Skeletal muscle cell (primary cell): ENCODE results near the gene LDB3.

Experiments used
- DNase-seq: peaks from one replicate; pipeline ENCODE4 v3.0.0-alpha.2; 2010; ENCODE audit warnings: low read depth
- H3K4me3 ChIP-seq: 2 replicates; pipeline ENCODE4 v1.5.1; 2011; ENCODE audit warnings: low read depth, mild to moderate bottlenecking, control low read depth, low read length, moderate library complexity

Gene LDB3

GRCh38 chr10:86663046-86663345 is 5.3 kb upstream of the LDB3 start:
- H3K4me3 ChIP-seq: no peak overlapping the region
- no peak for DNase-seq

DNA sequence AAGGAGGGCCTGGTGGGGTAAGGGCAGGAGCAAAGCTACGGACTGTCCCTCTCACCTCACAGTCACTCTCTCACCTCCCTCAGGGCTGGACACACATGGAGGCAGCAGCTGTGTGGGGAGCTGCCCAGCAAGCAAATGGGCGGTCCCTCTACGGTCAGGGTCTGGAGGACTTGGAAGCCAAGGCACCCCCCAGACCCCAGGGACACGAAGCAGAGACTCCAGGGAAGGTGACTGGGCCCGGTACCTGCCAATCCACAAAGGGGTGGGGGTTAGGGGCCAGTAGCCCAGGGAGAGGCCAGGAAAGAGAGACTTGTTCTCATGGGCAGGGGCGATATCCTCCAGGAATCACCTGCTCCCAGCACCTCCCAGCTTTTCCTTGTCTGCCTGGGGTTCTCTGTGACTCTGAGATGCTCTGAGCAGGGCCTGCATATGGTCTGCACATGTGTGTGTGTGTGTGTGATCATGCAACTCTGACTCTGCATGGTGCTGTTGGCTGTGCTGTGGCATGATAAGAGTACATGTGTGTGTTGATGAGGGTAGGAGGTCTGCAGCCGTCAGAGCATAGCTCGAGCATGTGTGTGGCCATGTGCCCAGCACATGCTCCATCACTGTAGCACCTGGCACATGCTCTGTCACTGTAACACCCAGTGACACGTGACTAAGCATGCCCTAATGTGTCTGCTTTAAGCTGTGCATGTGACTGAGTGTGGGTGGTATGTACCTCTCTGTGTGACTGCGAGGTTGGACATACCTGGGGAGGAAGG is 4.6 kb upstream of the LDB3 start:
- no peak overlapping the region for H3K4me3 ChIP-seq
- DNase-seq: no peak

- no peak for DNase-seq
- H3K4me3 ChIP-seq: no peak overlapping the region
Observed at GRCh38 chr10:86664341-86665217, 3.7 kb upstream of the LDB3 start.

GRCh38 chr10:86665218-86665607 is 3.1 kb upstream of the LDB3 start:
- no peak for DNase-seq
- no peak overlapping the region for H3K4me3 ChIP-seq

- H3K4me3 ChIP-seq: no peak overlapping the region
- DNase-seq: no peak
Observed at GRCh38 chr10:86665868-86666267, 2.4 kb upstream of the LDB3 start.

DNA sequence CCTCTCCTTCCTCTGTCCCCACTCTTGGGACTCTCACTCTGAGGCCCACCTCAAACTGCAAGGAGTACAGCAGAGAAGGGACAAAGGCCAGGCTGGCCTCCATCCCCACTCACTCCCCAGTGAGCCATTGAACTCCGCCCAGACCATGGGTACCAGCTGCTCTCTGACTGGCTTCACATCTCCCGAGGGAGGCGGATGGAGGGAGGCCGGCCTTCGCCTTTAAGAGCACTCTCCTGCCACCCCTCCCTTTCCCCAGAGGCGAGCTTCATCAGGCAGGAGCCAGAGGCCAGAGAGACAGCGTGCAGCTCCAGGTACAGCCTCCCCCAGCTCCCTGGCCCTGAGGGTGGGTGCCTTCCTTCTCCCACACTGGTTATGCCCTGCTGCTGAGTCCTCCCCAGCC is 1.8 kb upstream of the LDB3 start:
- no peak for DNase-seq
- H3K4me3 ChIP-seq: no peak overlapping the region

- DNase-seq: no peak
- H3K4me3 ChIP-seq: no peak overlapping the region
Observed at GRCh38 chr10:86667421-86668181, 710 bp upstream of the LDB3 start.

GRCh38 chr10:86670290-86670811 is 2.0 kb downstream of the LDB3 start:
- no peak for DNase-seq
- H3K4me3 ChIP-seq: no peak overlapping the region

- no peak overlapping the region for H3K4me3 ChIP-seq
- DNase-seq: no peak
Observed at GRCh38 chr10:86670876-86671275, 2.6 kb downstream of the LDB3 start.

- H3K4me3 ChIP-seq: no peak overlapping the region
- DNase-seq: no peak
Observed at GRCh38 chr10:86671419-86671818, 3.1 kb downstream of the LDB3 start.

- H3K4me3 ChIP-seq: no peak overlapping the region
- no peak for DNase-seq
Observed at GRCh38 chr10:86671985-86672710, 3.8 kb downstream of the LDB3 start.

DNA sequence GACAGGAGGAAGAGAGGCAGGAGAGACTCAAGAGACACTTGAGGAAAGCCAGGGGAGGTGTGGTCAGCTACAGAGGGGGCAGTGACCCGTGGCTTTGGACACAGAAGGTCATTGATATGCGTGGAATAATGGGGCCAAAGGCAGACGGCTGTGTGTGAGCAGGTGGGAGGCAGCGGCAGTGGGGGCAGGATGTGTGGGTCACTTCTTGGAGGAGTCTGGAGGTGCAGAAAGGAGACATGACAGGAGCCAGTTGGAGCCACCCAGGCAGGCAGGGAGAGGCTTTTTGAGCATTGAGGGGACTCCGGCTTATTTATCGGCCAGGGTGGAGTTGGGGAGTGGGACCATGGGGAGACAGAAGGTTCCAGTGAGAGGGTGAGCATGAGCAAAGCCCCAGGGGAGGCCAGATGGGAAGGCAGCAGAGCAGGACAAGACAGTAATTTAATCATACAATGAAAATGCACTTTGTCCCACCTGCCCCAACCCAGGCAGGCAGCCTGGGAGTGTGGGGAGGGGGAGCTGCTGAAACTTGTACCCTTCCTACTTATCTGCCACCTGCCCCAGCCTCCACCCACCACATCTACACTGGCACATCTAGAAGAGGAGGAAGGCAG is 5.0 kb downstream of the LDB3 start:
- H3K4me3 ChIP-seq: no peak overlapping the region
- no peak for DNase-seq

GRCh38 chr10:86673827-86674581 is 5.7 kb downstream of the LDB3 start:
- DNase-seq: no peak

DNA sequence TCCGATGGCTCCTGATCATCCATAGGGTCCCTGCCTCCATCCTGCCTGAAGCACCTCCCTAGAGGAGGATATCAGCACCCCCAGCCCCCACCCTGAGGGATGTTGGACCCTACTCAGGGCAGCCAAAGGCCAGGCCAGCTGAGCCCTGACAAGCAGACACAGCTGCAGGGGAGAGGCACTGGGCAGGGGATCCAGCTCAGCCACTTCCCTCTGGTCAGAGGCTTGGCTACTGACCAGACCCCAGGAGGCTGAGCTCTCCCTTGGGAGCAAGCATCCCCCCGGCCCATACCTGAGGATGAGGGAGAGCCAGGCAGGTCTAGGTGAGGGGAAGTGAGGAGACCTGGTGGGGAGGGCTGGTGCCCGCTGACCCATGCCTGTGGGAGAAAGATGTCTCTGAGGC is 6.6 kb downstream of the LDB3 start:
- no peak overlapping the region for H3K4me3 ChIP-seq
- no peak for DNase-seq

More at GRCh38 chr10:86673827-86674581, 5.7 kb downstream of the LDB3 start:
- no peak overlapping the region for H3K4me3 ChIP-seq

GRCh38 chr10:86677374-86677773 is 9.1 kb downstream of the LDB3 start:
- no peak overlapping the region for H3K4me3 ChIP-seq
- no peak for DNase-seq

DNA sequence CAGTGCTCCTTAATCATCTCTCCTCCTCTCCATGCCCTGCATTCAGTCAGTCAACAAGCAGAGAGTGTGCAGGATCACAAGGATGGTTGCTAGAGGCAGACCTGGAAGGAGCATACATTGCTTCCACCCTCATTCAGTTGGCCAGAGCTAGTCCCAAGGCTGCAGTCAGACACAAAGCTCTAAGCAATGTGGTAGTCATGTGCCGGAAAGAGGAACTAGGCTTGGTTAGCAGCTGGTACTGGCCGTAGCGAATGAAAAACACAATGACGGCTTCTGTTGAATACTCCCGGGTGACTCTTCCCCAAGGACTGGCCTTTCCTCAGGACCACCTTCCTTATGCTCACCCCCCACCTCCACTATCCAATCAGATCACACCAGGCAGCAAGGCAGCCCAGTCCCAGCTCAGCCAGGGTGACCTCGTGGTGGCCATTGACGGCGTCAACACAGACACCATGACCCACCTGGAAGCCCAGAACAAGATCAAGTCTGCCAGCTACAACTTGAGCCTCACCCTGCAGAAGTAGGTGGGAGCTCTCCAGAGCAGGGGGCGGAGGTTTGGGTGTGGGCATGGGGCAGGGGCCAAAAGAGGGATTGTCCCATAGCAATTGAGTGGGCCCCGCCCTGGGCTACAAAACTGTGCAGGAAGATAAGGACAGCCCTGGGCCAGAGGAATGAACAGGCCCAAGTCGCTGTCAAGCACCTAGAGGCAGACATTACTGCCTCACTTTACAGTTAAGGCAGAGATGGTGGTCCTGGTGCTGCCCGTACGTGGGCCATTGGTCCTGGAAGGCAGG is 10.9 kb downstream of the LDB3 start:
- no peak overlapping the region for H3K4me3 ChIP-seq
- no peak for DNase-seq

GRCh38 chr10:86681047-86681446 is 12.7 kb downstream of the LDB3 start:
- no peak overlapping the region for H3K4me3 ChIP-seq

More at GRCh38 chr10:86681047-86681446, 12.7 kb downstream of the LDB3 start:
- DNase-seq: no peak
